ENCODE data around the gene MKNK2.
"Not testable (repeated sequence)": the region's sequence is repeated elsewhere in the genome, so short reads cannot be mapped to it uniquely, and the experiment has no call there.

The MKNK2 gene

DNA sequence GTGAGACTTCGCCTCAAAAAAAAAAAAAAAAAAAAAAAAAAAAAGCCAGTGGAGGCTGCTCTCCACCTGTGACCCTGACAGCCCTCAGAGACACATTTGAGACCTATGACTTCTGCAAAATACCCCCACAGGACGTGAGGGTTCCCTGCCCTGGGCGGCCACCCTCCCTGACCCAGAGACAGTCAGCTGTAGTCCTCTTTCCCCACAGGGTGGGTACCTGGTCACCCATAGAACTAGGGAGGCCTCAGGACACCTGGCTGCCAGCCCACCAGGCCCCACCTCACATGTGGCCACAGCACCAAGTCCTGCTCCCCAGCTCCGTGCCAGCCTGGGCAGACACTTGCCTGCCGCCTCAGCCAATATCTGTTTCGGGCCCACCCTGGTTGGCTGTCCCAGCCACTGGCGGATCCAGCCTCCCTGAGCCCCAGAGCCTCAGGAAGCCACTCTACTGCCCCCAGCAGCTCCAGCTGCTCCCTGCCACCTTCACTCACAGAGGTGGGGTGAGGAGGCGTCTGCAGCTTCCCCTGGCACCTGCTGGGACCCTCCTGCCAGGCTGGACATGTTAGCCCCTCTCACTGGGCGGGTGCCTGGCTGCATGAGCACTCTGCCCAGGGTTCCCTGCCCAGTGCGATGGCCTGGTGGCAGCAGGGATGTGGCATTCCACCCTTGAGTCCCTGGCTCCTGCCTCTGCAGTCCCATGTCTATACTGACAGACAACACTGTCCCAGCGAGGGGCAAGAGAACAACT is 6.9 kb downstream of the MKNK2 start:
- no peak for DNase-seq (ENCODE audit: low read depth)

DNA sequence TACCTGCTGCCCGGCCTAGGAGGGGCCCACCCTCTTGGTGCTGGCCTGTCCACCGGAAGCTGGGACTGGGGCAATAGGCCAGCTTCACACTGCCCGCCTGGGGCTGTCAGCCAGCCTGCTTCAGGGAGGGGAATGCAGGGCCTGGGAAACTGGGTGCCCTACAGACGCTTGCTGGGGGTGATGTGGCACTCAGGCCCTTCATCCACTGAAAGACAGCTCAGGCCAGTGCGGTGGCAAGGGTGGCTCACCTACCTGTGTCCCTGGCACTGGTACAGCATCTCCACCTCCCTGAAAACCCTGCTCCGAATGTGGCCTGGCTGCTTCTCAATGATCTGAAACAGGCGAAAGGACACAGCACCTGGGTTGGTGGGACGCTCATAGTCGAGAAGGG is 7.8 kb downstream of the MKNK2 start:
- no peak for DNase-seq (ENCODE audit: low read depth)

DNA sequence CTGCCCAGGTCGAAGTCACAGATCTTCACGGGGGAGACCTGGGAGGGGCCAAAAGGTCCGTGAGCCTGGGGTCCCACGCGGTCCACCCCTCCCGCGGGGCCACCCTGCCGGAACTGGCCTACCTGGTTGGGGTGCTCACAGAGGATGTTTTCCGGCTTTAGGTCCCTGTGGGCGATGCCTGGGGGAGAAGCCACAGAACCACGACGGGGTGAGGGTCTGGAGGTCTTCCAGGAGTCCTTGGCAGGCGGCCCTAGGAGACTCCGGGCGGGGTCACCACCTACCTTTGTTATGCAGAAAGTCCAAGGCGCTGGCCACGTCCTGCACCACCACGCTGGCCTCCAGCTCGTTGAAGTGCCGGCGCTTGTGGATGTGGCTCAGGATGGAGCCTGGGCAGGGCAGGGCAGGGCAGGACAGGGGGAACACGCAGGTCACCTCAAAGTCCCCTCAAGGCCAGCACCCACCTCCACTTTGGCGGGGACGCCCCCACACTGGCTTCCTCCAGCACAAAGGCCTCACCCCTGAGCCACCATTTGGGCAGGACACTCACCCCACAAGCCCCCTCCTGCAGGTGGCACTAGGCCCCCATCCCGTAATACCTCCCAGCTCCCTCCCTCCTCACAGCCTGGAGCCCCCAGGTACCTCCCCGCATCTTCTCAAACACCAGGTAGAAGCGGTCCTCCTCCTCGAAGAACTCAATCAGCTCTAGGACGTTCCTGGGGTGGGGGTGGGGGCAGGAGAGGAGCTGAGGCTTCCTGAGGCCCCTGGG is 8.4 kb downstream of the MKNK2 start:
- no peak for DNase-seq (ENCODE audit: low read depth)

DNA sequence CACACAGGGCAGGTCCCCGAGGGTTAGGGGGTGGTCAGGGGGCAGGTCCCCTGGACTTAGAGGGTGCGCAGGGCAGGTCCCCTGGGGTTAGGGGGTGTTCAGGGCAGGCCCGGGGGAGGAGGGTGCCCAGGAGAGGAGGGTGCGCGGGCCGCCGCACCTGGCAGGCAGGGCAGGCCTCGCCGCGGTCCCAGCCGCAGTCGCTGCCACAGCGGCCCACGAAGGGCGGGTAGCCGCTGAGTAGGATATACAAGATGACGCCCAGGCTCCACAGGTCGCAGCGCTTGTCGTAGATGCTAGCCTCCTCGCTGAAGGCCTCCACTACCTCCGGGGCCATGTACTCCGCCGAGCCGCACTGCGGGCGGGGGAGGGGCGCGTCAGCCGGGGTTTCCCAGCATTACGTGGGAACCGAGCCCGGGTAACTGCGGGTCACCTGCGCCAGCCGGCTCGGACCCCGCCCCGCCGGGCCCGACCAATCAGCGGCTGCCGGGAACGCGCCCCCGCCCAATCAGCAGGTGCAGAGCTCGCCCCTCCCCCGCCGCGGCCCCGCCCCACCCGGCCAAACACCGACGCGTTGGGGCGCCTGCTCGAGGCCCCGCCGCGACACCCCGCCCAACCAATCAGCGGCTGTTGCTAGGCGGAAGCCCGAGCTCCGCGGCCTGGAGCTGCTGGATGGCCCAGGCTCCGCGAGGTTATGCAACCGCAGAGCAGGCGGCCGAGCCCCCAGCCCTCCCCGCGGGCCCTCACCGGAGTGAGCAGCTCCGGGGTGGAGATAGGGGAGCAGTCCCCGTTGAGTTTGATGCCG is 9.2 kb downstream of the MKNK2 start:
- peak; percentile 99 for DNase-seq (ENCODE audit: low read depth)

DNA sequence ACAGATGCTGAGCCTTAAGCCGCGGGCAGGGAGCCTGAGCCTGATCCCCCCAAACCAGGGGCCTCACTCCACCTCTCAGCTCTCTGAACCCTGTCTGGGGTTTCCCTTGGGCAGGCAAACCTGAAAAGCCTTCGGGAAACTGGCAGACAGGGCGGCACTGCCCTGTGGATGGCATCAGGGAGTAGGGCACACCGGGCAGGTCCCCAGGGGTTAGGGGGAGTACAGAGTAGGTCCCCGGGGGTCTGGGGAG is 9.7 kb downstream of the MKNK2 start:
- DNase-seq (ENCODE audit: low read depth) = no peak

DNA sequence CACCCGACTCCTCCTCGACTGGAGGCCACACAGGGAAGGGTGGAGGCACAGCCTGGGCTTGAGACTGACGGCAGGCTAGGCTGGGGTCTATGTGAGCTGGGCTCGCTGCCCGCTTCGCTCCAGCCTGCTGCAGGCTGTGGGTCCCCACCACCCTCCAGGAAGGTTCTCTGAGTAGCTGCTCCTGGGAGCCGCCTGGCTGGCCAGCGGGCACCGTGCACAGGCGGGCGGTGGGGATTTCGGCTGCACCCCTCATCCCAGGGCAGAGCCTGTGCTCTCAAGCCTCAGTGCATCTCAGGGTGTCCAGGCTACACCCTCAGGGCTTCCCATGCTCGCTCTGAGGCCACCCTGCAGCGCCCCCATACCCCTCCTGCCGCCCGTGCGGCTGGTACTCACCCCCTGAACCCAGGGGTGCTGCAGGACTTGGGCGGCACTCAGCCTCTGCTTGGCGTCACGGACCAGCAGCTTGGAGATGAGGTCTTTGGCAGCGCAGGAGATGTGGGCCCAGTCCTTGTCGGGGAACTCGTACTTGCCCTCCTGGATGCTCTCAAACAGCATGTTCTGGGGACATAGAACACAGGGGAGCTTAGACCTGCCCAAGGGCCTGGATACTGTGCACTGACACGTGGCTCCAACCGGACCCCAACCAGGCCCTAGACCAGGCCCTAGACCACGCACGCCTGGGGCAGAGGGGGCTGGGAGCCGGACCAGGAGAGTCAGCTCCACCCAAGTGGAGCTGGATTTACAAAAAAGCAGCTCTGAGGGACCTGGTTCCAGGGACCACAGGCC is 10.2 kb downstream of the MKNK2 start:
- DNase-seq (ENCODE audit: low read depth) = no peak

DNA sequence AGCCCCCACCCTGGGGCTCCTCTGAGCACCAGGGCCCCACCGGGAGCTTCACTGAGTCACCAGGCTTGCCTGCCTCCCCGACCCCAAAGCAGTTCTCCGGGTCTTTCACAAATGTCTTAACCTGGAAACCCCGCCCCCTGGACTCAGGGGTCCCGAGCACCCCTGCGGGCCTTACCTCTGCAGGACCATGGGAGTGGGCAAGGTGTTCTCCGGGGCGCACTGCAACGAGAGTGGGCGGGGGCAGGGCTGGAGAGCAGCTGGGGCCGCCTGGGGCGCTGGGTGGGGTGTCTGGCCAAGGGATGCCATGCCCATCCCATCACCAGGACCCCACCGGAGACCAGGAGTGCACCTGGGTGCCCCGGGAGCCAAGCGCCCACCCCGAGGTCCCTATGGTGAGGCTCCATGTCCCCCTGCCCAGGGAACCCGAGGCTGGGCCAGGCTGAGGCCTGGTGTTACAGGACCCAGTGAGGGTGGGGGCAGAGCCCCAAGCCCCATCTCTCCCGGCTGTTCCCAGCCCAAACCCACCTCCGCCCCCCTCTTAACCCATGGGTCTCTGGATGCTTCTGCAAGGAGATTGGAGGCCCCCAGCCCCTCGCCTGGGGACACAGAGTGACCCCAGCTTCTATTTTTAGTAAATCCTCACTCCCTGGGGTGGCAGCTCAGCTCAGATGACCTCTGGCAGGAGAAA is 10.9 kb downstream of the MKNK2 start:
- DNase-seq (ENCODE audit: low read depth) = no peak

DNA sequence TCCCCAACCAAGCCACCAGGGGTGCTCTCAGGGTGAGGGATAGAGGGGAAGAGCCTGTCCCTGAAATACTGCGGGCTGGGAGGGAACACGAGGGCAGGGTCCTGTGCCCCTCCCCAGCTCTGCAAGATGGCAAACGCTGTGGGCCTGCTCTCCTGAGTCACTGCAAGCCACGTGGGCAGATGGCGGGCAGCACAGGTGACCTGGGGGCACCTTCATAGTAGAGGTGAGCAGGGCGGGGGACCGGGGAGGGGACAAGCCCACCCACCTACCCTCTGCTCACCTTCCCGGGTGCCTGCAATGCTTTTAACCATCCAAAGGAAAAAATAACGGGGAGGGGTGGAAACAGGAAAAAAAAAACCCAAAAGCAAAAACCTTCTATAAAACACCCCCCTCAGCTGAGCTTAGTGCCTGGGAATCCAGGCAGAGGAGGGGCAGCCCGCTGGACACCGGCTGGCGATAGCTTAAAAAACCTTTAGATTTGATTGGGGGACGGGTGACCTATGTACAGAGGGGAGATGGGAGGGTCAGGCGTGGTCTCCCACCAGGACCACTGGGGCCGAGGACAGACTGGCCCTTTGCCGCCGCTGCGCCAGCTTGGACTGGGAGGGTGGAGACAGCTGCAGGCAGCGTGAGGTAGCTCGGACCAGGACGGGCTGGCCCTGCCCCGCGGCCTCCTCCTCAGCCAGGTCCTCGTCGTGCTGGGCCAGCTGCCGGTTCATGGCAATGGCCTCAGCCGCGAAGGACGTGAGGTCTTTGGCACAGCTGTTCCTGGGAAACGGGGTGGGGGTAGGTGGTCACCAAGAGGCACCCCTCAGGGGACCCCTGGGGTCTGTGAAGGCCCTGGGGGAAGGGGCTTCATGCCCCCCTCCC is 11.7 kb downstream of the MKNK2 start:
- DNase-seq (ENCODE audit: low read depth) = no peak

DNA sequence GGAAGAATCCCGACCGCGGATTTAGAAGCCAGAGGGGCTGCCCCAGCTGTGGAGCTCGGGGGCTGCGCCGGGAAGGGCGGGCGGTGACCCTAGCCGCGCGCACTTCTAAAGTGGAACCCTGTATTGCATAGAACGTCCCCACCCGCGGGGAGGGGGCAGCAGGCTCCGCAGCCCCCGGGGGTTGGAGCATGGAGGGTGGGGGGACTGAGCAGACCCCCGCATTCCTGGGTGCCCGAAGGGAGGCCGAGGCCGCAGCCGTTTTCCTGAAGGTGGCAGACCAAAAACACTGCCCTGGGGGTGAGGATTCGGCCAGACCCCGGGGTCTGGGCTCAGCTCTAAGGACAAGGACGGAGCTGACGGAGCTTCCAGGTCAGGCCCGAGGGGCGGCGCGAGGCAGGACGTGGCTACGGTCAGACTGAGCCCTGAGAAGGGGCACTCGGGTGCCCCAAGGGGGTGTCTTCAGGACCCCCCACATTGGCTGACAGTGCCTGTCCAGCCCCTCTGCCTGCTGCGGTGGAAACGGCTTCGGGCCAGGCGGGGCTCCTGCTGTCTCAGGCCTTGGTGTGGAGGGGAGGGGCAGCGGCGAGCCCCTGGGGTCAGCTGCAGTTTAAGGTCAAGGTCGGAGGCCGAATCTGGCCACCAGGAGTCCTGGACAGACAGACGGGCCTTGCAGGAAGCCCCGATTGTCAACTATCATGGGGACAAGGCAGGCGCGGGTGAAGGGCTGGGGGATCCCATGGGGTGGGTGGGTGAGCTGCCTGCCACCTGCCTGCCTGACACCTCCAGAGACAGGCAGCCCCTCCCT is 12.6 kb downstream of the MKNK2 start:
- no peak for DNase-seq (ENCODE audit: low read depth)

DNA sequence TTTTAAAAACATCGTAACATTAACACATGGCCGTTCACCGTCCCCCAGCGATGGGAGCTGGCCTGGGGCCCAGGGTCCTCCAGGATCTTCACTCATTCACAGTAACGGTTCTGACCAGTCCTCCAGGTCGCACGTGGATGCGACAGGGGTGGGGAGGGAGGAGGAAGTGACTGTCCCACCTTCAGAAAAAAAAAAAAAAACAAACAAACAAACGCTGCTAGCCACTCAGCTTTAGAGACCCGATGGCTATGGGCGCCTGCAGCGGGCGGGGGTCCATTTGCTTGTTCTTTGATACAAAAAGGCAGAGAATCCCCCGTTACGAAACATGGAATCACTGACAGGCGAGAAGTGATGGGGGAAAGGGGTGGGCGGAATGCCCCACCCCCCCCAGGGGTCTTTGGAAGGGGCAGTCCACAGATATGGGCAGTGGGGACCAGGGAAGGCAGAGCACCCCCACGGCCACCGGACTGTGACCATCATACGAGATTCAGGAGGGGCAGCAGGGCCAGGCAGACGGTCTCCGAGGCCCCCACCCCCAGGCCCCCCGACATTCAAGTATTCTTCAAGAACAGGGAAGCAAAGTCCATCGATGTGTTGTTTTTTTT is 13.3 kb downstream of the MKNK2 start:
- DNase-seq (ENCODE audit: low read depth) = no peak

DNA sequence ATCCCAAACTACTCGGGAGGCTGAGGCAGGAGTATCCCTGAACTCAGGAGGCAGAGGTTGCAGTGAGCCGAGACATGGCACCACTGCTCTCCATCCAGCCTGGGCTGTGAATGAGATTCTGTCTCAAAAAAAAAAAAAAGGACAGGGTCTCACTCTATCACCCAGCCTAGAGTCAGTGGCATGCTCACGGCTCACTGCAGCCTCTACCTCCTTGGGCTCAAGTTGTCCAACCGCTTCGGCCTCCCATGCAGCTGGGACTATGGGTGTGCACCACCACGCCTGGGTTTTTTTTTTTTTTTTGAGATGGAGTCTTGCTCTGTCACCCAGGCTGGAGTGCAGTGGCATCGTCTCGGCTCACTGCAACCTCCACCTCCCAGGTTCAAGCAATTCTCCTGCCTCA is 14.6 kb downstream of the MKNK2 start:
- no peak for DNase-seq (ENCODE audit: low read depth)

DNA sequence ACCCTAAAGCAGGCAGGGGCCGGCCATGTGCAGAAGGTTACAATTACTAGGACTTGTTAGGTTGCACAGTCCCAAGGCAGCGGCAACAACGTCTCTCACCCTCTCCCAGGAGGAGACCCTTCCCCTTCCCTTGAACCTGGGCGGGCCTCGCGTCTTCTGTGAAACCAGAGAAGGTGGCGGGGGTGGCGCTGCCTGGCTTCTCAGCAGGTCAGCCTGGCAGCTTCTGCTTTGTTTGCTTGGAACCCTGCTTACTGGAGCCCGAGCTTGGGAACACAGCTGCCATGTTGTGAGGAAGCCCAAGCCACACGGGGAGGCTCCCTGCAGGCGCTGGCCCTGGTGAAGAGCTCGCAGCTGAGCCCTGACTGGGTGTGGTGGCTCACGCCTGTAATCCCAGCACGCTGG is 15.5 kb downstream of the MKNK2 start:
- no peak for DNase-seq (ENCODE audit: low read depth)

DNA sequence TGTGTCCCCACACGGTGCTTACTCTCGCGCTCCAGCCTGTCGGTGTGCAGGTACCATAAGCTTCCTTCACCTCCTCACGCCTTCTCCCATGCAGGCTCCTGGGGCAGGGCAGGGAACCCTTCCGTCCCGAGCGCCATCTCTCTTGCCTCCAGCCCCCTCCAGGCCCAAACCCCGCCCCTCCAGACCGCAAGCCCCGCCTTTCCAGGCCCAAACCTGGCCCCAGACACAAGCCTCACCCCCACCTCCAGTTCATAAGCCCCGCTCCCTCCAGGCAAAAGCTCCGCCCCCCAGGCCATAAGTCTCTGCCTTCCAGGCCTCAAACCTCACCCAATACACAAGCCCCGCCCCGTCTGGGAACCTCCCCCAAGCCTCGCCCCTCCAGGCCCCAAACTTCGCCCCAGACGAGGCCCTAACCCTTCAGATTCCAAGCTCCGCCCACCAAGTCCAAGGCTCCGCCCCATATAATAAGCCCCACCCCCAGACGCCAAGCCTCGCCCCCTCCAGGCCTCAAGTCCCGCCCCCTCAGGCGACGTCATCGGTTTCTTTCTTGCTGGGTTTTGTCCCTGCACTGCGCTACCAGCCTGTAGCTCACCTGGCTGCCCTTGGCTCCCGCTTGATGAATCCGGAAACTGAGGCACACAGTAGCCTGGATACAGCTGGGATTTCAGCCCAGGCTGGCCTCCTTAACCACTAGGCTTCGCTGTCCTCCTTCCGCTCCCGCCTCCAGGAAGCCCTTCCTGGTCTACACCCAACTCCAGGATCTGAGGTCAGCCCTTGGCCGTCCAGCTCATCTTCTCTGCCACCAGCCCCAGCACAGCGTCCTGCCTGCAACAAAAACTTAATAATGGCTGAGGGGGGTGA is 16.1 kb downstream of the MKNK2 start:
- peak; percentile 40 for DNase-seq (ENCODE audit: low read depth)

DNA sequence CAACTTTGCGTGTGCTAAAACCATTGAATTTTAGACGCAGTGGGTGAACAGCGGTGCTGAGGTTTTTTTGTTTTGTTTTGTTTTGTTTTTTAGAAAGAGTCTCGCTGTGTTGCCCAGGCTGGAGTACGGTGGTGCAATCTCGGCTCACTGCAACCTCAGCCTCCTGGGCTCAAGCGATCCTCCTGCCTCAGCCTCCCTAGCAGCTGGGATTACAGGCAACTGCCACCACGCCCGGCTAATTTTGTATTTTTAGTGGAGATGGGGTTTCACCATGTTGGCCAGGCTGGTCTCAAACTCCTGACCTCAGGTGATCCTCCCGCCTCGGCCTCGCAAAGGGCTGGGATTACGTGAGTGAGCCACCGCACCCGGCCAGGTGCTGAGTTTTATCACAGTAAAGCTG is 16.8 kb downstream of the MKNK2 start:
- DNase-seq (ENCODE audit: low read depth) = not testable (repeated sequence)

DNA sequence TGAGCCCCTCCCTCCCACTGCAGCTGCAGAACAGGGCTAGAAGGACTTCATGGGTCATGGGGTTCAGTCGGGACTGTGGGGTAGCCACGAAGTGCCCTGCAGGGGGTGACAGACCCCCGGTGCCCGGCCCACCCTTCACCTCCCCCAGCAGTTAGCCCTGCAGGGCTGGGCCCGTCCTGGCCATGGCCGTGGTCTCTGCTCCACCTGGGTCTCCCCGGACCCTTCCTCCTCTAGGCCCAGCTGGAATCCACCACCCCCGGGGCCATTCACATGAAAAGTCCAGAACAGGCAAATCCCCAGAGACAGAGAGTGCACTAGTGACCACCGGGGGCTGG is 17.3 kb downstream of the MKNK2 start:
- no peak for DNase-seq (ENCODE audit: low read depth)

DNA sequence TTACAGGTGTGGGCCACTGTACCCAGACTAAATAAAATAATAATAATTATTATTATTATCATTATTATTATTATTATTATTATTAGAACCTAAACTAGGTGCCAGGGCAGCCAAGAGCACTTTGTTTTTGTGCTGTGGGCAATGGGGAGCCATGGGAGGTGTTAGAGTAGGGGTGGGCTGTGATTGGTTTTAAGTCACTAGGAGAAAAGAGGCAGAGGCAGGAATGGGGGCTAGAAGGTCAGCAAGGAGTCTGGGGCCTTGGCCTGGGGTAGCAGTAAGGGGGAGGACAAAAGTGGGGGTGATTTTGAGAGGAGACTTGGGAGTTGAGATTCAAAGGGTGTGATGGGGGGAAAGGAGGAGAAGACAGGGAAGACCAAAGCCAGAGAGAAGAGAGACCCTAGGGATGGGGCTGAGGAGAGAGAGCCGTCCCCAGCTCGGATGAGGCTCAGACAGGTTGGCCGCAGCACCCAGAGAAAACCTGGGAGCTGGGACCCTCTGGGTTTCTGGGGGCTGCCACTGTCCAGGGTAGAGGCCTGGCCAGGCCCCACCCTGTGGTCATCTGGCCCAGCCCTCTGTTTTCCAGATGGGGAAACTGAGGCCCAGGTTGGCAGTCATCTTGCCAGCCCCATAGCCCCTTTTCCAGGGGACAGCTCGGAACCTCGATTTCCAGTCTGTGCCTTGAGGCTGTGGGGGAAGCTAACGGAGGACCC is 17.8 kb downstream of the MKNK2 start:
- DNase-seq (ENCODE audit: low read depth) = no peak

DNA sequence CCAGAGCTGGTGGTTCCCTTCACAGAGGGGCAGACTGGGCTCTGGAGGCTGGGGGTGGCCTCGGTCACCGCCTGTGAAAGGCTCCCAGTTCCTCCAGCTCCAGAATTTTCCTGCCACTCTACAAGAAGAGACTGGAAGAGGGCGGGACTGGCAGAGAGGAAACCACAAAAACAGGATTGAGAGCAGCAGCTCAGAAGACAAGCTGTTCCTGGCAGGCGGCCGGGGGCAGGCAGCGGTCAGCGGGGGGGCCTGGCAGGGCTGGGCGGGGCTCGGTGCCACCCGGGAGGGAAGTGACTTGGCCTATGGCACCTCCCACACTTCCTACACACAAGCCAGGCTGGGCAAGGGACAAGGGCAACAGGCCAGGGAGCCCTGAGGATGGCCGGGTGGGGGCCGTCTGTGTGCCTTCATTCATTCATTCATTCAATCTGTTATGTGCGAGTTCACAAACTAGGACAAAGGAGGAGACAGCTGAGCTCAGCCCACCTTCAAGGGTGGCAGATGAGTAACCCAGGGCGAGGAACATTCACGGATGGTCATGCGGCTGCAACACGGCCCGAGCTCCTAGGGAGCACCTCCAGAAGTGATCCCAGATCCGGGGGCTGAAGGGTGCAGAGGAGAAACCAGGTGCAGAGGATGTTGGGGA is 18.6 kb downstream of the MKNK2 start:
- no peak for DNase-seq (ENCODE audit: low read depth)

DNA sequence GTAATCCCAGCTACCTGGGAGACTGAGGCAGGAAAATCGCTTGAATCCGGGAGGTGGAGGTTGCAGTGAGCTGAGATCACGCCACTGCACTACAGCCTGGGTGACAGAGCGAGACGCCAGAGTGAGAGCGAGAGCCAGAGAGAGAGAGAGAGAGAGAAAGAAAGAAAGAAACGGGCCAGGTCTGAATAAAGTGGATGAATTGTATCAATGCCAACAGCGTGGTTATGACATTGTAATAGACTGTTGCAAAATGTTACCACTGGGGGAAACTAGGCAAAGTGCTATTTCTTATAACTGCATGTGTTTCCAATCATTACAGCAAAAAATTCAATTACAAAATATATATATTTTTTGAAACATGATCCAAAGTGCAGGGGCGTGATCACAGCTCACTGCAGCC is 23.7 kb downstream of the MKNK2 start:
- no peak for DNase-seq (ENCODE audit: low read depth)

Data from stimulated activated CD4-positive, alpha-beta T cell treated with anti-CD3 and anti-CD28 coated beads, Interleukin-2, amount 100 ng/mL, for 4 hours (primary cell).